Endothelial cell of umbilical vein (primary cell): ENCODE data around the gene MVD. TPM values are rescaled to one million over a fixed set of nuclear protein-coding genes. Genes with fewer than 3 reads are reported as not detected.

ENCODE experiments used
- BruUV-seq: library from RNA; stranded (reverse); fragments of 400-500 nt; replicated peaks from 2 replicates; lab custom pipeline; 2021; lab: Mats Ljungman, UMichigan
- CTCF ChIA-PET: fragments of 300-600, 350-600 bp; sonication (Branson Sonifier 250); formaldehyde crosslinking; loops from one replicate; lab custom pipeline; 2021; ENCODE audit warnings: antibody characterized with exemption, inconsistent platforms; lab: Charles Lee
- POLR2A ChIA-PET: fragments of 300-600, 350-600 bp; sonication (Branson Sonifier 250); formaldehyde crosslinking; loops from one replicate; lab custom pipeline; 2021; ENCODE audit warnings: antibody characterized with exemption, inconsistent platforms; lab: Charles Lee
- DNase-seq: peaks from one replicate; pipeline ENCODE4 v3.0.0-alpha.2; 2011; ENCODE audit warnings: low read depth, low spot score
- FAIRE-seq: peaks from 2 replicates; lab custom pipeline; 2011; peaks lifted over from hg19 to GRCh38; lab: Jason Lieb, UNC
- H2AFZ ChIP-seq: 2 replicates; pipeline ENCODE4 v1.6.0; 2012; ENCODE audit warnings: low read depth, low read length, control low read depth, inconsistent platforms
- H3K27ac ChIP-seq: 2 replicates; pipeline ENCODE4 v1.5.1; 2011; ENCODE audit warnings: low read depth, mild to moderate bottlenecking, control low read depth, low read length, moderate library complexity; ENCODE audit not compliant: insufficient read depth
- H3K27me3 ChIP-seq, 2 experiments: 2 replicates each; pipeline versions ENCODE4 v1.6.0 to v1.6.1; 2011; ENCODE audit warnings: low read length in 2 of 2, mixed read lengths in 1 of 2; ENCODE audit not compliant: control insufficient read depth in 2 of 2, insufficient read depth in 2 of 2
- H3K36me3 ChIP-seq, 2 experiments: 2 replicates in 1 of 2; 3 replicates in 1 of 2; pipeline ENCODE4 v1.5.1; 2011; ENCODE audit warnings: low read length in 2 of 2, mild to moderate bottlenecking in 1 of 2, moderate library complexity in 1 of 2; ENCODE audit not compliant: control insufficient read depth in 2 of 2, insufficient read depth in 2 of 2; ENCODE audit errors: extremely low read depth in 1 of 2
- H3K4me1 ChIP-seq: 3 replicates; pipeline ENCODE4 v1.5.1; 2011; ENCODE audit warnings: mild to moderate bottlenecking, low read length; ENCODE audit not compliant: control insufficient read depth, insufficient read depth; ENCODE audit errors: extremely low read depth
- H3K4me2 ChIP-seq: 2 replicates; pipeline ENCODE4 v1.6.1; 2011; ENCODE audit warnings: low read length, control low read depth, mixed read lengths; ENCODE audit not compliant: insufficient read depth
- H3K4me3 ChIP-seq, 3 experiments: fragments of 200-600 bp in 1 of 3; sonication (generic), shearing (Covaris generic) in 1 of 3; replicated peaks in 1 of 3; 2 replicates each; pipeline ENCODE4 v1.5.1; 2011 to 2016; ENCODE audit warnings: control low read depth in 3 of 3, low read length in 3 of 3, mild to moderate bottlenecking in 2 of 3, inconsistent platforms in 1 of 3, low read depth in 1 of 3, moderate library complexity in 1 of 3; ENCODE audit not compliant: insufficient read depth in 1 of 3
- H3K79me2 ChIP-seq: 2 replicates; pipeline ENCODE4 v1.6.0; 2012; ENCODE audit warnings: low read length, inconsistent platforms; ENCODE audit not compliant: control insufficient read depth, insufficient read depth
- H3K9ac ChIP-seq: replicated peaks from 2 replicates; pipeline ENCODE3; 2011; ENCODE audit warnings: low read length, control low read depth; ENCODE audit not compliant: insufficient read depth; ENCODE audit errors: extremely low read depth
- H3K9me1 ChIP-seq: replicated peaks from 3 replicates; pipeline ENCODE4 v1.6.0; 2011; ENCODE audit warnings: mild to moderate bottlenecking, low read length; ENCODE audit not compliant: control insufficient read depth, insufficient read depth; ENCODE audit errors: extremely low read depth
- H3K9me3 ChIP-seq: replicated peaks from 2 replicates; pipeline ENCODE4 v1.5.1; 2012; ENCODE audit warnings: low read length, inconsistent platforms; ENCODE audit not compliant: control insufficient read depth, insufficient read depth
- H4K20me1 ChIP-seq: replicated peaks from 2 replicates; pipeline ENCODE3; 2011; ENCODE audit warnings: mild to moderate bottlenecking, low read length; ENCODE audit not compliant: control insufficient read depth, insufficient read depth; ENCODE audit errors: extremely low read depth
- CTCF ChIP-seq, 2 donors: IDR thresholded peaks; 1 replicate in 1 of 2; 2 replicates in 1 of 2; pipeline ENCODE4 v1.5.1; 2011; ENCODE audit warnings: low read length in 2 of 2, mild to moderate bottlenecking in 2 of 2, moderate library complexity in 2 of 2, control low read depth in 1 of 2, inconsistent platforms in 1 of 2, low read depth in 1 of 2; ENCODE audit not compliant: insufficient read depth in 1 of 2; ENCODE audit errors: extremely low read depth in 1 of 2
- EZH2 ChIP-seq: IDR thresholded peaks from 2 replicates; pipeline ENCODE4 v1.6.1; 2012; ENCODE audit warnings: borderline replicate concordance, low read depth, mild to moderate bottlenecking, moderate library complexity, low read length, inconsistent platforms; ENCODE audit not compliant: severe bottlenecking
- GATA2 ChIP-seq: IDR thresholded peaks from 2 replicates; pipeline ENCODE4 v1.7.0; 2011; ENCODE audit warnings: low read depth, mild to moderate bottlenecking, moderate library complexity, mixed read lengths, low read length; ENCODE audit not compliant: insufficient read length, insufficient read depth
- JUN ChIP-seq: IDR thresholded peaks from 2 replicates; pipeline ENCODE4 v1.6.1; 2011; ENCODE audit warnings: borderline replicate concordance, low read depth; ENCODE audit not compliant: insufficient read length, insufficient read depth
- MAX ChIP-seq: IDR thresholded peaks from 2 replicates; pipeline ENCODE4 v1.6.1; 2011; ENCODE audit not compliant: insufficient read depth, insufficient read length
- MYC ChIP-seq: IDR thresholded peaks from one replicate; pipeline ENCODE4 v1.6.1; 2011; ENCODE audit warnings: mild to moderate bottlenecking, low read depth, low read length
- POLR2A ChIP-seq: IDR thresholded peaks from 2 replicates; pipeline ENCODE4 v1.6.1; 2012; ENCODE audit warnings: low read depth, mild to moderate bottlenecking, control low read depth, low read length
- POLR2AphosphoS5 ChIP-seq: IDR thresholded peaks from 2 replicates; pipeline ENCODE4 v1.6.1; 2012; ENCODE audit warnings: low read depth, mild to moderate bottlenecking, control low read depth, low read length, moderate library complexity; ENCODE audit not compliant: insufficient read depth
- dilution Hi-C: fragments of 300-500 bp; cut with MboI; formaldehyde crosslinking; loops from one replicate; pipeline ENCODE4 v1.15.0; 2019; ENCODE audit warnings: low sequenced_read_pairs; ENCODE audit not compliant: extremely low pct_ligation_motif_present
- intact Hi-C: fragments of 100-400 bp; cut with micrococcal nuclease; formaldehyde crosslinking; loops from one replicate; pipeline ENCODE4 v1.10.0; 2022
- polyA plus RNA-seq, 4 experiments: library from polyadenylated mRNA; depleted of rRNA in 3 of 4; stranded (reverse) in 3 of 4; unstranded in 1 of 4; fragments of >200 nt; gene quantifications; 2 replicates each; pipeline versions ENCODE4 v1.2.1 to v1.2.3, GENCODE V29; 2011 to 2012; ENCODE audit warnings: missing spikeins in 1 of 4
- total RNA-seq: library from RNA; stranded (reverse); gene quantifications from 2 replicates; pipeline ENCODE4 v1.2.3, GENCODE V29; 2021

The MVD gene
- total and polyA plus RNA-seq, 2 donors (not counting 3 experiments of a cell fraction or from before 2014, with no cell fraction given) = 64.4 to 142 TPM

- TF ChIP-seq POLR2AphosphoS5 (no peak), EZH2 (no peak), POLR2A (no peak), GATA2 (no peak), JUN (no peak), MYC (no peak)
- Histone ChIP-seq H4K20me1 (no peaks in the 10 kb centered on the region), H3K4me3 (no peak overlapping the region), H3K36me3 (peaks cover 4 to 21% of the 10 kb centered on the region in 2 experiments), H3K27me3 (no peaks in the 10 kb centered on the region), H3K9me1 (no peaks in the 10 kb centered on the region), H3K9me3 (no peaks in the 10 kb centered on the region), H3K9ac (no peak overlapping the region), H3K79me2 (peaks cover 21% of the 10 kb centered on the region), H3K4me2 (no peak overlapping the region), H3K27ac (no peak overlapping the region), H3K4me1 (peaks cover 34% of the 10 kb centered on the region), H2AFZ (no peak overlapping the region)
- BruUV-seq = no TSS peak
- FAIRE-seq = no peak
- POLR2A ChIA-PET = no interaction called here
- no peak for DNase-seq
- intact Hi-C loops (no loop called here), dilution Hi-C loops (no loop called here)
- CTCF ChIA-PET = no interaction called here
Measured at GRCh38 chr16:88698646-88699045, 35.8 kb upstream of the MVD start.

GRCh38 chr16:88697831-88698615, 35.1 kb upstream of the MVD start:
- CTCF ChIA-PET = no interaction called here
- FAIRE-seq = peak; percentile 31
- Histone ChIP-seq H3K36me3 (peaks cover 4 to 21% of the 10 kb centered on the region in 2 experiments), H4K20me1 (no peaks in the 10 kb centered on the region), H3K4me3 (no peak overlapping the region), H3K9ac (no peak overlapping the region), H3K79me2 (peaks cover 16% of the 10 kb centered on the region), H3K9me3 (no peaks in the 10 kb centered on the region), H3K27me3 (no peaks in the 10 kb centered on the region), H3K27ac (no peak overlapping the region), H3K4me1 (peaks cover 28% of the 10 kb centered on the region), H2AFZ (no peak overlapping the region), H3K4me2 (no peak overlapping the region), H3K9me1 (no peaks in the 10 kb centered on the region)
- intact Hi-C loops = no loop called here
- no TSS peak for BruUV-seq
- DNase-seq = no peak
- dilution Hi-C loops = no loop called here
- peak; percentile 34 to 54 for TF ChIP-seq CTCF (IDR thresholded peaks at IDR 0.05; ENCODE audit: extremely low read depth in 1 of 2, insufficient read depth in 1 of 2, low read depth in 1 of 2, low read length in 2 of 2)
- TF ChIP-seq MAX = no peak
- POLR2A ChIA-PET = no interaction called here
